GOT3 (cell line): ENCODE results near the gene PADI2.
A peak's percentile ranks its signal among the peaks of the same experiment; 100 is the strongest.

ENCODE experiments used
- DNase-seq: peaks from one replicate; lab custom pipeline; 2025; ENCODE audit warnings: mixed read lengths; lab: John Stamatoyannopoulos, UW

Gene PADI2

DNA sequence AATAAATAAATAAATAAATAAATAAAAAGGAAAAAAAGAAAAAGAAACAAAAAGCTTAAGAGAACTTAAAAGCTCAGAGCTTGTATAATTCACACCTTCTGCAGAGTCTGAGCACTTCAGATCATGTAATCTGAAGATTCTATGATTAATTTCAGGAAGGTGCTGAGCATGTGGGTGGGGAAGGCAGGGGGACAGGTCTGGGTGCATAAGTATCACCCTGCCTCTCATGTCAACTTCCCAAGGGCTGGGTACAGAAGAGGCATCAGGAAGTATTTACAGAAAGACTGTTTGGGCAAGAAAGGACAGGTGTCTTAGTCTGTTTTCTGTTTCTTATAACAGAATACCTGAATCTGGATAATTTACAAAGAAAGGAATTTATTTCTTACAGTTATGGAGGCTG lies 20.4 kb upstream of the PADI2 start:
- DNase-seq = no peak

DNA sequence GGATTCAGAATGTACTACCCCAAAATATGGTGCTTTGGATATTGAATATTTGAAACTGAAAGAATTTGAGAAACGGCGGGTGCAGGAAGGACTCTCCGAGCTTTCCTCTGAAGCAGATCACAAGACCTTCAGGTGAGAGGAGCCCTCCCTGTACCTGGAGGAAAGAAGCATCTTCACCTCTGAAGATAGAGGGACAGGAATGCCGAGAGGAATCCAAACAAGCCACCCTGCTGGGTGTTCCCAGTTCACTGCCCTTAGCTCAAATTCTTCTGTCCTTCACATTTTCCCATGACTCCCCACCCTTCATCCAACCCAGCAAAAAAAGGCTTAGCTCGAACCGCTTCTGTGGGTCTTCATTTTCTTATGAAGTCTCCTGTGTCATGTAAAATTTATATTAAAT lies 18.2 kb upstream of the PADI2 start:
- no peak for DNase-seq

DNA sequence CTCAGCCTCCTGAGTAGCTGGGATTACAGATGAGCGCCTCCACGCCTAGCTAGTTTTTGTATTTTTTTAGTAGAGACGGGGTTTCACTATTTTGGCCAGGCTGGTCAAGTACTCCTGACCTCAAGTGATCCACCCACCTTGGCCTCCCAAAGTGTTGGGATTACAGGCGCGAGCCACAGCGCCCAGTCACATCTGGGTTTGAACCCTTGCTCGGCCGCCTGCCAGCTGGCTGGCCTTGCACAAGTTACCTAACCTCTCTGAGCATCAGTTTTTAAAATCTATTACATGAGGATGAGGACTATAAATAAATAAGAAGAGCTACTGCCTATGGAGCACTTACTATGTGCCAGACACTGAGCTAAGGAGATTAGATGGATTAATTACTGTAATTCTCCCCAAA lies 17.7 kb upstream of the PADI2 start:
- DNase-seq = no peak

DNA sequence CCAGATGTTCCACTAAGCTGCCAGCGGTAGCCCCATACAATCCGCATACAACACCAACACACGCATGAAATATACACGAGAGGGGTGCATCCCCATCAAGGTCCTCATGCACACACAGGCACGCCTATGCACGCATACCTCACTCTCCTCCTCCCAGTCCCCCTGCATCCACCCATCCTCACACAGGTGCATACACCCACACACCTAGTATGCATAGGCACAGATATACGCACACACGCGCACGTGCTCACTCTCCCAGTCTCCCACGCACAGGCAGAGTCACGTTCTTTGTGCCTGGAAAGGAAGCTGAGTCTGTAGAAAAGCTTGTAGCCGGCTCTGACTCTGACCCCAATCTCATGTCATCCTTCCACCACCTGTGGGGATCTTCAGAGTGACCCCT lies 16.9 kb upstream of the PADI2 start:
- no peak for DNase-seq

DNA sequence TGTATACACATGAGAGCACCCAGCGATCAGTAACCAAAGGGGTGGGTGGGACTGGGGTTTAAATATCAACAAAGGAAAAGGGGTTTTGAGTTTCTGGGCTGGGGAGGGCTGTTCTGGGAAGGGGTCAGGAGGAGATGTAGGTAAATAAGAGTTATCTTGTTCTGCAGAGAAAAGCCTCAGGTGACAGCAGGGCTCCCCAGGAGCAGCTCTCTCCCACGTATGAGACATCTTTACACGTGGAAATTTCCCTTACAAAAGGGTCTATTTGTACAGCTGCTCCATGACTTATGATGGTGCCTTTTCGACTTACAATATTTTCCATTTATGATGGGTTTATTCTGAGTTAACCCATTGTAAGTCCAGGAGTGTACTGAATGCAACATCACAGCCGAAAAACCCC lies 16.3 kb upstream of the PADI2 start:
- DNase-seq = no peak

DNA sequence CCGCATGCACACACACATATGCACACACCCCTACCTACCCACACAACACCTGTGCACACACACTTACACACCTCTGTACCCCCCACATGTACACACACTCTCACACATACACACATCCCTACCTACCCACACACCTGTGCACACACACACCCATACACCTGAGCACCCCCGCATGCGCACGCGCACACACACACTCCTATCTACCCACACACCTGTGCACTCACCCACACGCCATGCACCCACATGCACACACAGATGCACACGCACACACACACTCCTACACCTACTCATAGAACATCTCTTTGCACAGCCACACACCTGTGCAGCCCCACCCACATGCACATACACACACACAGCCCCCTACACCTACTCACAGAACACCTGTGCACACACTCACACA lies 15.5 kb upstream of the PADI2 start:
- DNase-seq = no peak

DNA sequence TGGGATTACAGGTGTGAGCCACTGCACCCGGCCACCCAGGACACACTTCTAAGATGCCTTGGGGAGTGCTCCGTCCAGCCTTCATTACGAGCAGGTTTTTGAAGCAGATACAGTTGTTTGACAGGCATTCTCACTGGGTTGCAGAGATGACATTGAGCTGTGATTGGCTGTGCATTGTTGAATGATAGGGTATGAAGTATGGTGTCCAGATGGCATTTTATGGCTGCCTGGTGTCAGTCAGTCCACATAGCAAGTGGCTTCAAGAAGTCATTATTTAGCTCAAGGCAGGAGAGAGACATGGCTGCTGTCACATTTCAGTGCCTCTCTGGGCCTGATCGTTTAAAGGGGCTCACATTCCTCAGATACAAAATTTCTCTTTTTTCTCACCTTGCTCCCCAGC lies 14.8 kb upstream of the PADI2 start:
- no peak for DNase-seq

DNA sequence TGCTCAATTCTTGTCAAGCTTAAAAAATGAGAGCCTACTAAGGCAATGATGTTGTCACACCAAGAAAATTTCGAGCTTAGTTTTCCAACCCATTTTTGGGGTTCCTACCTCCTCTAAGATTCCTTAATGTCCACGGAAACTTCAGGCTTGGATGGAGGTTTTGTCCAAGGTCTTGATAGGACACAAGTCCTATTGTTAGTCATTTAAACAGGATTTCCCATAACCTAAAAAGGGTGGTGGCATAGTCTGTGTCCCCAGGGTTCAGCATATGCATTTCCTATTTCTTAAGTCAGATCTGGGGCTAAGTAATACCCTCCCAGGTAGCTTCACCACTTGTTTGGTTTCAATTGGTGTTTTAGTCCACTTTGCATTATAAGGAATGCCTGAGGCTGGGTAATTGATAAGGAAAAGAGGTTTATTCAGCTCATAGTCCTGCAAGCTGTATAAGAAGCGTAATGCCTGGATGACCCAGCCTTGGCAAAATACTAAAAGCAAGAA lies 10.9 kb upstream of the PADI2 start:
- DNase-seq = no peak

DNA sequence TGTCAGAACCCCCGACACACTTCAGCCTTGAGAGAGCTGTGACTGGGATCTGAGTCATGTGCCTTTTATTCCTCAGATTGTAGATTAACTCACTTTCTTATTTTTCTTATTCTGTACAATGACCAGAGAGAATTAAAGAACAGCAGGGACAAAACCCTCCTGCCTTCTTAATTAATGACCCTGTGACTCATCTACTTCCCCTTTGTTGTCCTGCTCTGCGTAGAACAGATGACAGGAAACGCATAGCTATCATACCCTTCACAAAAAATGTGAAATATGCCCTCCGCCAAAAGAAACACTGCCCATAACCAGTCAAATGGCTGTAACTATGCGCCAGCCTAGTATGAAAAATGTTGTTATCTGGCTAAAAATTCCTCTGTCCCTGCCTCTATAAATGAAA lies 9.1 kb upstream of the PADI2 start:
- no peak for DNase-seq

DNA sequence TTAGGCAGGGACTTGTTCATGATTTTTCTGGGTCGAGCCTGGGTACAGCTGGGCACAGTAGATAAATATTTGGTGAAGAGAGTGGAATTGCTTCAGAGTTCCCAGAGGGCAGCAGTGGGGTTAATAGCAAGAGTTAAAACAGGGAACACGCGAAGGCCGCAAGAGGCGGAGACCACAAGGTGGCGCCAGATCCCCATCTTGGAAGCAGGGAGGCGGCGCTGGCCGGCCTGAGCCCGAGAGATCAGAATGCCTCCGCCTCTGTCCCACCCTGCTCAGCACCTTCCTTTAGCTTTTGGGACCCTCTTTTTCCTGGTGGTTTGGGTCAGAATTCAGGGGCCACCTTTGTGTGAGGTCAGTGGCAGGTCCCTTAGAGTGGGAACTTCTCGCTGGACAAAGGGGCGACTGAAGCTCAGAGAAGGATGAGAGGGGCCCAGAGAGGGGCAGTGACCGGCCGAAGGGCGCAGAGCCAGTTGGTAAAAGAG lies 6.5 kb upstream of the PADI2 start:
- peak; percentile 60 for DNase-seq

DNA sequence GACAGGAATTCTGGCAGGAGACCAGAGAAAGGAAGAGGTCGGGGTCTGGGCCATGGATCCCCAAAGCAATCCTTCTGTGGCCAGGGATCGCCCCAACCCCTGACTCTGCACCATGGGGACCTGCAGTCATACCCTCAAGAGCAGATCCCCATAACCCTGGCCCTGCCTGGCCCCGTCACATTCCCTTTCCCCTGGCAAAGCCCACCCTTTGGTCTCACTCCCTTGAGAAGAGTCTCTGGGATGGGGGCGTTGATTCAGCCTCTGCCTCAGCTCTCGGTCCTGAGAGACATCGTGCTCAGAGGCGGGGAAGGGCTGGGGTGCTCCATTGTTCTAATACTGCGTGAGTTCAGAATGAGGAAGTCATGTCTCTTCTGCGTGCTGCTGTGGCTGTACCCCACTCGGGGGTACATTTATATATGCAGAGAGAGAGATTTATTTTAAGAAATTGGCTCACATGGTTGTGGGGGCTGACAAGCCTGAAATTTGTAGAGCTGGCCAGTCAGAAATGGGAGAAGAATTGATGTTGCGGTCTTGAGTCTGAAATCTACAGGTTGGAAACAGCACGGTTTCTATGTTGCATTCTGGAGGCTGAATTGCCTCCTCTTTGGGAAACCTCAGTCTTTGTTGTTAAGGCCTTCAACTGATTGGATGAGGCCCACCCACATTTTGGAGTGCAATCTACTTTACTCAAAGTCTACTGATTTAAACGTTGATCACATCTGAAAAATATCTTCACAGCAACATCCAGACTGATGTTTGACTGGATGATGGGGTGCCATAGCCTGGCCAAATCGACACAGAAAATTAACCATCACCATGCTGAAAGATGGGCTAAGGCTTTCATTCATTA lies 4.2 kb upstream of the PADI2 start:
- DNase-seq = no peak

DNA sequence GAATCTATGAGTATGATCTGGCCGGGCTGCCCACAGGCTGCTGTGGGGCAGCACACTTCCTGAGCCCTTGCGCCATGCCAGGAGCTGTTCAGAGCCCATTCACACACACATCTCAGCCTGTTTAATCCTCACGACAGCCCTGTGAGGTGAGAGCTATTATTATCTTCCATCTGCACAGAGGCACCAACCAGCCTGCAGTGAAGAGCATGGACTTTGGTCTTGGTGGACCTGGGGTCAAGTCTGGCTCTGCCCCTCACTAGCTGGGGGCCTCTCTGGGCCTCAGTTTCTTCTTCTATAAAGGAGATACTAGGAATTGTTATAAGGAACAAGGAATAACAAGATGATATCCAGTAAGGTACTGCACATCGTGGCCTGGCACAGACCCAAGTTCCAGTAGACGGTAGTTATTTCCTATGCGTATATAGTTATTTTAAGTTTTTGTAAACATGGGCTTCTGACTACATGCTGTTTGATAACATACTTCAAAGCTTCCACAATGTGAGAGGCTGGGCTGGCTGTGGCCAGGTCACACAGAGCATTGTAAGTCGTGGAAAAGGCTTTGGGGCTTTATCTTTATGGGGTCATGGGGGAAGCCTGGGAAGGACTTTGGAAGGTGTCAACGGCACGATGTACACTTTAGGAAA lies 3.4 kb upstream of the PADI2 start:
- DNase-seq = no peak

DNA sequence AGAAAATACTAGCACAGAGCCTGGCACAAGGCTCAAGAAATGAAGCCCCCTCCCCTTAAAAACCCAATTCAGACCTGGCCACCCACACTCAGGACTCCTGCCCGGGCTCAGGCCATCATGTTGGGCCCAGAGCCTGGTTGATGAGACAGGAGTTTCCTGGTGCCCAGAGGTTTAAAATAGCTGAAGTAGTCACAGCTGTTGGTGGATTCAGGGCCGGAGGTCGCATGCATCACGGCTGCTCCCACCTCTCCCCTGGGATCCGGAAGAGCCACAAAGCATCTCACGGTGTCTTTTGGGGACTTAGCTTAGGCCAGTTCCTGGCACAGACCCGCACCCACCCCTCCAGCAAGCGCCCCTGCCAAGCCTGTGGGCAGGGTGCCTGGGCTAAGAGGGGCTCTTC lies 2.6 kb upstream of the PADI2 start:
- DNase-seq = no peak

DNA sequence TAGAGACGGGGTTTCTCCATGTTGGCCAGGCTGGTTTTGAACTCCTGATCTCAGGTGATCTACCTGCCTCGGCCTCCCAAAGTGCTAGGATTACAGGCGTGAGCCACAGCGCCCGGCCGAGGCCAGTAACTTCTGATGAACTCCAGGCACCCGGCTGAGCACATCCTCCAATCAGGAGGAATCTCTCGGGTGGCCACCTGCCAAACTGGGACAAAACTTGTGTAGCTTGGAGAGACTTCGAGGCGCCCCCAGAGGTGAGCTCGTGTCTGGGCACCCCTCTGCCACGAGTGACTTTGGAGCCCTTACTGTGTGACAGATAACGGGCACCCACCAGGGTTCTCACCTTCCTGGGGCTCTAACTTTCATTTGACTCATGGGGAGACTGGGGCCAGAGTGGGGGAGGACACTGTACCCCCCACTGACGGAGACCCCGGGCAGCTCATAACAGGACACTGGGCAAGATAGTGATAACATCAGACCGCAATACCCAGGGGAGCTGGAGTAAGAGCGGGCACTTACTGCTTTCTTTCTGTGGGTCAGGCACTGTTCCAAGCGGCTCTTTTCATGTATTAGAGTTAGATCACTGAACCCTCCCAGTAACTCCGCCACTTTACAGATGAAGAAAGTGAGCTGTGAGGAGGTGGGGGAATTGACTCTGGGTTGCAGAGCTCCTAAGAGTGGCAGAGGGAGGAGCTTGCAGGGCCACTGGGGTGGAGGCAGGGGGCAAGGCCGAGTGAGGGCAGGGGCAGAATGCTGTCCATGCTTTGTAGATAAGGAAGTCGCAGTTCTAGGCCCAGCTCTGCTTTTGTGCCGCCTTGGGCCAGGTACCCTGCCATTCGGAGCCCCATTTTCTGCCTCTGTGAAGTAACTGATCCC lies 1.9 kb upstream of the PADI2 start:
- DNase-seq = no peak

DNA sequence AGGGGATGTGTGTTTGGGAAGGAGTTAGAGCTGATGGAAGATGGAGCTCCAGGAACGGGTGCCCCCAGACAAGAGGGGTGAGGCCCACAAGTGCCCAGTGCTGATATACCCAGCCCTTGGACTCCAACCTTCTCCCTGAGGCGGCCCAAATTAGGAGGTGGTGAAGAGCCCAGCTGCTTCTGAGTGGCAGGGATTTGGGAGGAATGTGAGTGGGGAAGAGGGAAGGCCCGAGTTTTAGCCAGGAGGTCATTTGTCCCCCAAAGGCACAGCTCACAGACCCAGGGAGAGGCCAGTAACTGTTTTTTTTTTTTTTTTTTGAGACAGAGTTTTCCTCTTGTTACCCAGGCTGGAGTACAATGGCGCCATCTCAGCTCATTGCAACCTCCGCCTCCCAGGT lies 1.2 kb upstream of the PADI2 start:
- no peak for DNase-seq

DNA sequence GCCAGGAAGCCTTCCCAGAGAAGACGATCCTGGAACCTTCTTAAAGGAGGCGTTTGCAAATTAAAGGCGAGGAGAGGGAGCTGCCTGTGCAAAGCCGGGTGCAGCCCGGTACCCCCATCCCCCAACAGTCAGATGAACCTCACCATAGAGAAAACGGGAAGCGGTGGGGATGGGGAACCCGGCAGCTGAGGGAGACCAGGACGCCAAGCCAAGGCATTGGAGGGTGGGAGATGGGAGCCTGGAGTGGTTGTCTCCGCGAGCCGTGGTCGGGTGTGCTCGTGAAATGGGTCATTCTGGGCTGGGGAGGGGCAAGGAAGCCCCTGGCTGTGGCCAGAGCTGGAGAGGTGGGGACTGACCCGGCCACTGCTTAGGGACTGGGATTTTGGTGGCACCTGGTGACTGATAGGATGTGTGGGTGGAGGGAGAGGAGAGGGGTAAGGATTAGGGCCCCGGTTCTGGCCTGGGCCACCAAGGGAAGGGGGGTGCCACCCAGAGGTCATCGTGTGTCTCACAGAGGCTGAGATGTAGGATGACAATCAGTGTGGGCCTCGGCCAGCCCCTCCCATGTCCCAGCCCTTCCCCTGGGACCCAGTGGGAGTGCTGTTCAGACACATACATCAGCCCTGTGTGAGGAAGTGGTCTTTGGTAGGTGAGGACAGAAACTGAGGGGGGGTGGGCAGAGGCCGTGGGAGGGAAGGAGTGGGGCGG lies 676 bp upstream of the PADI2 start:
- DNase-seq = no peak

DNA sequence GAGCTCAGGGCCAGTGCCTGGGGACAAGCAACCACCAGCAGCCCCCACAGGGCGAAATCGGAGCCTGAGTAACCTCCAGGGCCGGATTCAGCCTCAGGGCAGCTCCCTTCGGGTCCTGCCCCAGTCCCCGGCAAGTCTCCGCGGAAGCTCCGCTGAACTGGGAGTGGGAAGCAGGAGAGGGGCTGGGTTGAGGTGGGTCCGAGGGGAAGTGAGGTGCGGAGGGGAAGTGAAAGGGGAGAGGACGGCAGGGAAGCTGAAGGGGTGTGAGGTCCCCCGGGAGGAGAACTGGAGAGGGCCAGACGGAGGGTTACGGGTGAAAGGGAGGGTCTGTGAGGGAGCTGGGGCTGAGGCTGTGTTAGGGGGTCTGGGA lies 560 bp downstream of the PADI2 start:
- no peak for DNase-seq

DNA sequence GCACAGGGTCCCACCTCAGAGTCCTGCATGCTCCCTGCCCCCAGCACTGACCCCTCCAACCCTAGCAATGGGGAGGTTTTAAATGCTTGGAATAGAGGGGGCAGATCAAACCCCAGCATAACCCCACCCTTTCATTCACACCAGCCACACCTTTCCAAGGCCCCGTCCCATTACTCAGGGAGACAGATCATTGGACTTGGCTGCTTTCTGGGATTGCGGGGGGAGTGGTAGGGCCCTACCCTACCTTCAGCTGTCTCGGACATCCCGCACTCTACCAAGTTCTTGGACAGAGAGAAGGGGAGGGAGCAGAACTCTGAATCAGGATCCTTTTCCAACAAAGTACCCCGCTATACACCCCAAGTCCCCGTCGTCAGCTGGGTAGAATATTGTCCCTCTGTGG lies 983 bp downstream of the PADI2 start:
- no peak for DNase-seq

DNA sequence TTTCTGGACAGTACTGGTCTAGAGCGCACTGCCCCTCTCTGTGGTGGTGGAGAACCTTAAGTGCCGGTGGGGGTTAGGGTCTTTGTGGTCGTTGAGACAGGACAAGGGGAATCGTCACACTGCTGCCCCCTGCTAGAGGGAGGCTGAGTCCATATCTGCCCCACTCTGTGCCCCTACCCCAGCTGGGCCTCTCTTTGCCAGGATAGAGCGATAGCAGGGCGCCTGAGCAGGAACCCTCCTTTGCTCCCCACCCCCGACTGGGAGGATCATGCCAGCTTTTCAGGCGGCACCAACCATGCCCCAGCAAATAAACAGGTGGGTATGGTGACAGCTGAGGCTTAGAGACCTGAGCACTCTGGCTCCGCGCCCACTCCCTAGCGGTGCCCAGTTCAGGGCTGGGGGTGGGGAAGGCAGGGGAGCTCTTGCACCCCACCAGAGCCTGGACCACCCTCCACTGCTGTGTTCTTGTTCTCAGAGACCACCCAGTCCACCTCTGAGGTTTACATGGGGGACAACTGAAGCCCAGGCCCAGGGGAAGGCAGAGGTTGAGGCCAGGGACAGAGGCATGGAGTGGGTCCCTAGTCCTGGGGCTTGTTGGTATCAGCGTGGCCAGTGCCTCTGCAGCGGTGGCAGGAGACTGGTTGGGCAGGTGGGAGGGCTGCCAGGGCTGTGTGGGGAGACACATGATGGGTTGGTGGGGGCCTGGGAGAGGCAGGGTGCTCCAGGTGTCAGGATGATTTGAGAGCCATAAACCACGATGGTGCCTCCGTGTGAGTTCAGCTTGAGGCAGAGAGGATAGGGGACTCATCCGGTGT lies 1.6 kb downstream of the PADI2 start:
- DNase-seq = no peak

DNA sequence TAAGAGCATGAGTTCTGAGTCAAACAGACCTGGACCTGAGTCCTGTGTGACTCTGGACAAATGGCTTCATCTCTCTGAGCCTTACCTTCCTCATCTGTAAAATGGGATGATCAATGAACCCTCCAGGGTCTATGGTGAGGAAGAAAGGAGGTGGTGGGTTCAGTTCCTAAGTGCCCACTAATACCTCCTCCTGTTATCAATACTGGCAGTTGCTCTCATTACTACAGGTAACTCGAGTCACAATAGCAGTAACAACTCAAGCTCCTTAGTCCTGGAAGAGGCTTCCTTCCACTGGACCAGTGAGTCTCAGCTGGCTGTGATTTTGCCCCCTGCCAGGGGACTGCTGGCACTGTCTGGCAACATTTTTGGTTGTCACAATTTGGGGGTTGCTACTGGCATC lies 2.6 kb downstream of the PADI2 start:
- no peak for DNase-seq

DNA sequence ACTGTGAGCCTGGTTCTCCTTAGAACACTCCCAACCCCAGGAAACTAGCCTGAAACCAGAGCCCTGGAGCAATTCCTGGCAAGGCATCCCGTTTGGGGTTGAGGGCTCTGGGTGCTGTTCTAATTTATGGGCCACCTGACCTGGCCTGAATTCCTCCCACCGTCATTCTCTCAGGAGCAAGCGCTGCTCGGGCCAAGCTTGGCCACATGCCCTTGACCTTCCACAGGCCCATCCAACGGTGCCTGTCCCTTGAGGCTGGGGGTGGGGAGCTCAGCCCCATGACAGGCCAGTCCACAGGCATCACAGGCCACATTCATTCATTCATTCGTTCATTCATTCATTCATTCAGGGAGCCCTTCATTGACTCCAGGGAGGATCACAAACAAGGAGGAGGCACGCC lies 5.3 kb downstream of the PADI2 start:
- DNase-seq = no peak
